Stomach (tissue), 9 donors: Measurements from ENCODE around the gene CIB1. TPM values are rescaled to one million over a fixed set of nuclear protein-coding genes. Genes with fewer than 3 reads are reported as not detected.

Experiments used
- DNase-seq, 2 donors: peaks; one replicate each; pipeline versions ENCODE4 v3.0.0 to v3.0.0-alpha.2; 2013 to 2019
- H3K27ac ChIP-seq, 5 donors: fragments of 200-600 bp in 4 of 5; sonication (generic) in 4 of 5; one replicate each; pipeline ENCODE4 v1.5.1; 2013 to 2019; ENCODE audit warnings: mild to moderate bottlenecking in 1 of 5, moderate library complexity in 1 of 5
- H3K27me3 ChIP-seq, 3 donors: fragments of 200-600 bp; sonication (generic); one replicate each; pipeline ENCODE4 v1.5.1; 2017 to 2019; ENCODE audit warnings: mixed run types in 1 of 3
- H3K36me3 ChIP-seq, 4 donors: fragments of 200-600 bp; sonication (generic); 1 replicate in 3 of 4; 2 replicates in 1 of 4; pipeline ENCODE4 v1.5.1; 2016 to 2019
- H3K4me1 ChIP-seq, 4 donors: fragments of 200-600 bp; sonication (generic); one replicate each; pipeline ENCODE4 v1.5.1; 2016 to 2019
- H3K4me3 ChIP-seq, 4 donors: fragments of 200-600 bp; sonication (generic) in 3 of 4; one replicate each; pipeline ENCODE4 v1.5.1; 2016 to 2019; ENCODE audit warnings: mild to moderate bottlenecking in 1 of 4
- H3K9me3 ChIP-seq, 4 donors: fragments of 200-600 bp; sonication (generic); one replicate each; pipeline ENCODE4 v1.5.1; 2016 to 2019
- CTCF ChIP-seq, 7 experiments: fragments of 450-650 bp in 4 of 7; fragments of 200-600 bp in 3 of 7; sonication (generic) in 3 of 7; IDR thresholded peaks; one replicate each; pipeline ENCODE4 v1.5.1; 2016 to 2019; ENCODE audit warnings: antibody characterized with exemption in 7 of 7, control low read depth in 2 of 7, mild to moderate bottlenecking in 1 of 7
- EP300 ChIP-seq: sonication (generic); formaldehyde crosslinking; IDR thresholded peaks from one replicate; pipeline ENCODE4 v1.6.1; 2017; ENCODE audit warnings: antibody characterized with exemption
- POLR2A ChIP-seq, 4 donors: fragments of 450-650 bp; IDR thresholded peaks; one replicate each; pipeline ENCODE4 v1.6.1; 2016; ENCODE audit warnings: antibody characterized with exemption in 4 of 4, control low read depth in 2 of 4, mild to moderate bottlenecking in 1 of 4, moderate library complexity in 1 of 4
- POLR2AphosphoS5 ChIP-seq, 3 donors: sonication (generic); formaldehyde crosslinking; IDR thresholded peaks; one replicate each; pipeline ENCODE4 v1.6.1; 2016; ENCODE audit warnings: antibody characterized with exemption in 3 of 3
- WGBS, 5 donors: extraction: QIAGEN DNeasy Blood & Tissue Kit in 3 of 5; methylation state at CpG; one replicate each; pipeline versions ENCODE4 v1.1.5 to v1.1.7; 2013 to 2018; 5-methylcytosine and 5-hydroxymethylcytosine counted together
- intact Hi-C: fragments of 100-400 bp; cut with DNase I; formaldehyde crosslinking; loops from one replicate; pipeline ENCODE4 v1.15.1; 2023; ENCODE audit warnings: low total_unique reads
- polyA plus RNA-seq, 3 donors: library from polyadenylated mRNA; stranded (reverse); fragments of 200-250 nt; gene quantifications; one replicate each; pipeline ENCODE4 v1.2.3, GENCODE V29; 2013
- total RNA-seq, 5 donors: library from RNA; depleted of rRNA; stranded (reverse); fragments of >200 nt; gene quantifications; one replicate each; pipeline versions ENCODE4 v1.1.0 to v1.2.3, GENCODE V29; 2014 to 2016
- donor health status: healthy with polysubstance abuse.
- donor health status: Bipolar disorder and iron deficiency.
- donor health status: healthy.

Gene CIB1
- total and polyA plus RNA-seq, 8 donors = 27.4 to 206 (median 95.5) TPM

- WGBS, 5 donors = 66 to 83% (median 72%) methylated on average over 9 of the region's 9 CpGs
- TF ChIP-seq POLR2A (IDR thresholded peaks at IDR 0.05) = no peak
- TF ChIP-seq EP300 = no peak
- no peak for TF ChIP-seq CTCF (IDR thresholded peaks at IDR 0.05)
- TF ChIP-seq POLR2AphosphoS5 (IDR thresholded peaks at IDR 0.05) = no peak
- peaks cover 0 to 53% (median 26%) of the 10 kb centered on the region in 4 donors for H3K36me3 ChIP-seq
- intact Hi-C loops = no loop called here
- H3K27me3 ChIP-seq = no peaks in the 10 kb centered on the region
- peaks cover 42 to 81% (median 62%) of the 10 kb centered on the region in 4 donors for H3K4me1 ChIP-seq
- peak overlapping the region in 4 of 5 donors; percentile 9 to 89 (median 86) for H3K27ac ChIP-seq
- DNase-seq = no peak
- no peaks in the 10 kb centered on the region for H3K9me3 ChIP-seq
- H3K4me3 ChIP-seq = no peak overlapping the region
These were observed 24.1 kb downstream of the CIB1 start for GRCh38 chr15:90209591-90209990.

- Histone ChIP-seq H3K36me3 (peaks cover 0 to 63% (median 32%) of the 10 kb centered on the region in 4 donors), H3K4me1 (peaks cover 46 to 81% (median 66%) of the 10 kb centered on the region in 4 donors), H3K27me3 (no peaks in the 10 kb centered on the region), H3K4me3 (no peak overlapping the region), H3K27ac (no peak overlapping the region), H3K9me3 (no peaks in the 10 kb centered on the region)
- no peak for TF ChIP-seq POLR2A (IDR thresholded peaks at IDR 0.05)
- TF ChIP-seq CTCF (IDR thresholded peaks at IDR 0.05) = no peak
- no peak for TF ChIP-seq POLR2AphosphoS5 (IDR thresholded peaks at IDR 0.05)
- no peak for TF ChIP-seq EP300
- 77 to 83% (median 78%) methylated on average over 6 of the region's 6 CpGs for WGBS, 5 donors
- DNase-seq = no peak
- intact Hi-C loops = no loop called here
These were observed 25.4 kb downstream of the CIB1 start for GRCh38 chr15:90208356-90208755.

- 84 to 93% (median 90%) methylated on average over 6 of the region's 6 CpGs for WGBS, 5 donors
- Histone ChIP-seq H3K4me3 (no peak overlapping the region), H3K27me3 (no peaks in the 10 kb centered on the region), H3K27ac (no peak overlapping the region), H3K36me3 (peaks cover 0 to 65% (median 31%) of the 10 kb centered on the region in 4 donors), H3K9me3 (no peaks in the 10 kb centered on the region), H3K4me1 (peaks cover 46 to 81% (median 66%) of the 10 kb centered on the region in 4 donors)
- intact Hi-C loops = no loop called here
- no peak for DNase-seq
- no peak for TF ChIP-seq POLR2A (IDR thresholded peaks at IDR 0.05)
- TF ChIP-seq POLR2AphosphoS5 (IDR thresholded peaks at IDR 0.05) = no peak
- no peak for TF ChIP-seq EP300
- no peak for TF ChIP-seq CTCF (IDR thresholded peaks at IDR 0.05)
These were observed 26.5 kb downstream of the CIB1 start for GRCh38 chr15:90207252-90207651.

GRCh38 chr15:90205886-90206285, 27.9 kb downstream of the CIB1 start:
- no peak for DNase-seq
- Histone ChIP-seq H3K27me3 (no peaks in the 10 kb centered on the region), H3K36me3 (peaks cover 0 to 65% (median 31%) of the 10 kb centered on the region in 4 donors), H3K4me1 (peaks cover 37 to 77% (median 63%) of the 10 kb centered on the region in 4 donors), H3K9me3 (no peaks in the 10 kb centered on the region), H3K27ac (no peak overlapping the region), H3K4me3 (no peak overlapping the region)
- TF ChIP-seq POLR2AphosphoS5 (IDR thresholded peaks at IDR 0.05) (no peak), POLR2A (IDR thresholded peaks at IDR 0.05) (no peak)
- intact Hi-C loops = no loop called here
- 75 to 91% (median 82%) methylated on average over 5 of the region's 5 CpGs for WGBS, 5 donors

- no peak for TF ChIP-seq CTCF (IDR thresholded peaks at IDR 0.05)
- no peak for TF ChIP-seq EP300
- TF ChIP-seq POLR2A (IDR thresholded peaks at IDR 0.05) = no peak
- no peak for TF ChIP-seq POLR2AphosphoS5 (IDR thresholded peaks at IDR 0.05)
- Histone ChIP-seq H3K36me3 (peaks cover 0 to 59% (median 31%) of the 10 kb centered on the region in 4 donors), H3K4me3 (no peak overlapping the region), H3K27ac (no peak overlapping the region), H3K9me3 (no peaks in the 10 kb centered on the region), H3K27me3 (no peaks in the 10 kb centered on the region), H3K4me1 (peaks cover 31 to 77% (median 63%) of the 10 kb centered on the region in 4 donors)
- intact Hi-C loops = no loop called here
- no peak for DNase-seq
- WGBS, 5 donors = 80 to 92% (median 86%) methylated on average over 9 to 10 of the region's 10 CpGs
These were observed 28.5 kb downstream of the CIB1 start for GRCh38 chr15:90205050-90205848.
